Stimulated activated CD8-positive, alpha-beta memory T cell treated with anti-CD3 and anti-CD28 coated beads, Interleukin-7, amount 100 ng/mL, for 4 hours (primary cell): ENCODE measurements around the gene HOXA10.

Experiments
- DNase-seq, 2 donors: peaks; one replicate each; pipeline ENCODE4 v3.0.0-alpha.2; 2020; ENCODE audit warnings: low read depth in 2 of 2

The HOXA10 gene

DNA sequence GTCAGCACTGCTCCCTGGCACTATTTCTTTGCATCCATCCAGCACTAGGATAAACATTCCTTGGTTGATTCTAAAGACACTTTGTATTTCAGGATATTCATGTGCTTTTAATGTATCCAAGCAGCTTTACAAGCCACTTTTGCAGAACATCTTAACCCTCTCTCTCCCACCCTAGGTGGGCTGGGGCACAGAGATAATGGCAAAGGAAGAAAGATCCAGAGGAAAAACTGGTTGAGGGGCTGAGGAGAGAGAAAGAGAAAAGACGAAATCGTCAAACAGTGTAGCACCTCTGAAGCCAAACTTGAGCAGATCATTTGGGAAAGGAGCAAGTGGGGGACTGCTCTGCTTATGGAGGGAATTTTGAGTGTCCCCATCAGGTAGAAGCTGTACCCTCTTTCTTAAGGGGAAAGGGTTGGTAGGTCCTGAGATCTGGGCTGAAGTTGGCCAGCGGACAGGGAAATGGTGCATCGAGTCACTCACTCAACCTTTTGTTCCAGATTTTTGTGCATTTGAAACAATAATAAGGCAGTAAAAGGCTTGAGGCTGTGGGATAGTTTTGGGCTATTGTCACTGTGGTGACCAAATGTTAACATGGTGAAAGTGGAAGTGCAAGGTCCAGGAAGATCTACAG is 30.0 kb upstream of the HOXA10 start:
- no peak for DNase-seq

DNA sequence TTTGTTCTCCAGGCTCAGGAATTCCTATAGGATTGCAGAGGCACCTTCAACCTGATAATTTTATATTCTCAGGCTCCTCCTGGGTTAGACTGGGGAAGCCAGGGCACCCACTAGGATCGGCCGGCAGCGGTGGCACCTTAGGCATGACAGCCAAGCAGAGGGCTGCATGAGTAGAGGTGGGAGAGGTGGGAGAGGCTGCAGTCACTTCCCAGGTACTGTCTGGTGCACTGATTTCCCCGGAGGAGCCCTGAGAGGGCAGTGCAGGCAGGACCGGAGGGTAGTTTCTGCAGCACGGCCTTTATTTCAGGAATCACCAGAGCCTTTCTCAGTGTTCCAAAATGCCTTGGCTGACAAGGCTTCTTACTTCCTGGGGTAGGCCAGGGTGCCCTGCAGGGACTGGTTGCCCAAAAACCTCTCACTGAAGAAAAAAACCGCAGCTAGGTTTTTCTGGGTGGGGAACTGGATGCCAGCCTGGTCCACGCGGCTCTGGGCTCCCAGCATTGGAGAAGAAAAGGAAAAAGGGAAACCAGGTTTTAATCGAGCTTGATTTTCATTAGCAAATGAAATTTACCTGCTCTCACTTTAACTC is 29.3 kb upstream of the HOXA10 start:
- no peak for DNase-seq

DNA sequence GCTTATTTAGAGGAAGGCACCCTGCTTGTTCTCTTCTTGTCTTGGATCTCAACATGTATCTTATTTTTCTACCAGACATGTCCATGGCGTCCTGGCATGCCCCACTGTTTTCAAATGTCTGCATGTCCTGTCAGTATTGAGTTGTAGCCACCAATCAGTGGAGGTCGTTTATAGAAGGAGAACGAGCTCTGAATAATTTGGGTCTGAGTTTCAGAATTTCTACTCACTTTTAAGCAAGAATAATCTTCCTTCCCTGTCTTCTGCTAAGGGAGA is 28.7 kb upstream of the HOXA10 start:
- DNase-seq: no peak

- no peak for DNase-seq
Observed at GRCh38 chr7:27202018-27202861, 28.1 kb upstream of the HOXA10 start.

DNA sequence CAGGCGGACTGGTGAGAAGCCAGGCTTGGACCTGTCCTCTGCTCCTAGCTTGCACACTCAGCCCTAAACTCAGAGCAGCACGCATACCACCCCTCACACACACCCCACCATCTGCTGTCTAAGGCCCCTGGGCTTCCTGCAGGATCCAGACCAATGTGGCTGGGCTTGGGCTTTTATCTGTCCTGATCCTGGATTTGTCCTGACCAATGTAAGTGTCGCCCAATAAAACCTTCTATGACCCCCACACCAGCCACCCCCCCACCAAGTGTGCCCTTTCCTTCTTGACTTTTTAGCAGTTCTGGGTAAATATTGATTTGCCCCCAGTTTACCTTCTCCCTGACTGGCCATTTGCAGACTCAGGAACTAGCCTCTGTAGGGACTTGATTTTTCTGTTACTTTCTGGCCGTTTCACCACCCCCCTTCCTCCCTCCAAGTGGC is 27.5 kb upstream of the HOXA10 start:
- DNase-seq: no peak

GRCh38 chr7:27200761-27201579 is 26.9 kb upstream of the HOXA10 start:
- DNase-seq: no peak

DNA sequence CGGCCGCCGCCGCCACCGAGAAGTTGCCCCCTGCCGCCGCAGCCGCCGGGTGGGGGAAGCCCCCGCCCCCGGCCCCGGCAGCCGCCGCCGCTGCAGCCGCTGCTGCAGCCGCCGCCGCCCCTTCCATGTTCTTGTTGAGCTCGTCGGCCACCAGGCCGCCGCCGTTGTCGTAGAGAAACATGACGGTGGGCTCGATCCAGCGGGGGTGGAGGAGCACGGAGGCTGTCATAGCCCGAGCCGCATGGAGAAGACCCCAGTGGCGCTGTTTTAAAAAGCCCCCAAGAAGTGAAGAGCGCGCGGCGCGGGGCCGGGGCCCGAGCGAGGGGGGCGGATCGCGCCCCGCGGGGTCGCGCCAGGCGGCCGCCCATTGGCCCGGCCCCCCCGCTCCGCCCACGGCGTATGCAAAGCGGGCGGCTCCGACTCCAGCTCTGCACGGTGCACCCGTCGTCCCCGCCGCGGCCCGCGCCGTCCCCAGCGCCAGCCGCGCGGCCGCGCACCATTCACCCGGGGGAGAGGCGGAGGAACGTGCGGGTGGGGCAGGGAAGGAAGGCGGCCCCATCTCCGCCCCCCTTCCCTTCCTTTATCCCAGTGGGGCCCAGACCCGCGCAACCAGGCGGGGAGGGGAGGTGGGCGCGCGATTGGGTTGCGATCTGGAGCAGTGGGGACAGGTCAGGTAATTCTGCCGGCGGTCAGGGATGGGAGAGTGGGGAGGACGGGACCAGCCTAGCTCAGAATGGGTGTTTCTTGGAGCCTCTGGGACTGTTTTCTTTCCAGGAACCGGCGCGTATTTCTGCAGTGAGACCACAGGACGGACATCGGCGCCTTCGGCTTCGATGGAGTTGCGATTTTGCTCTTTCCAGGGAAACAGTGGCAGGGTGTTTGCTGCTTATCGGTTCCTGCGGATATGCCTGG is 26.0 kb upstream of the HOXA10 start, which contains the start of gene HOXA13:
HOXA13 (minus strand) TSS at position 243 of the 912 bp plus-strand sequence; CDS start at position 229, 14 bp downstream.
- peak in 1 of 2 donors; percentile 33 for DNase-seq

GRCh38 chr7:27198871-27199801 is 25.0 kb upstream of the HOXA10 start:
- no peak for DNase-seq

GRCh38 chr7:27198138-27198841 is 24.2 kb upstream of the HOXA10 start:
- DNase-seq: no peak

GRCh38 chr7:27197137-27198042 is 23.3 kb upstream of the HOXA10 start:
- no peak for DNase-seq

- peak; percentile 61 to 71 for DNase-seq
Observed at GRCh38 chr7:27196287-27196767, 22.2 kb upstream of the HOXA10 start.

DNA sequence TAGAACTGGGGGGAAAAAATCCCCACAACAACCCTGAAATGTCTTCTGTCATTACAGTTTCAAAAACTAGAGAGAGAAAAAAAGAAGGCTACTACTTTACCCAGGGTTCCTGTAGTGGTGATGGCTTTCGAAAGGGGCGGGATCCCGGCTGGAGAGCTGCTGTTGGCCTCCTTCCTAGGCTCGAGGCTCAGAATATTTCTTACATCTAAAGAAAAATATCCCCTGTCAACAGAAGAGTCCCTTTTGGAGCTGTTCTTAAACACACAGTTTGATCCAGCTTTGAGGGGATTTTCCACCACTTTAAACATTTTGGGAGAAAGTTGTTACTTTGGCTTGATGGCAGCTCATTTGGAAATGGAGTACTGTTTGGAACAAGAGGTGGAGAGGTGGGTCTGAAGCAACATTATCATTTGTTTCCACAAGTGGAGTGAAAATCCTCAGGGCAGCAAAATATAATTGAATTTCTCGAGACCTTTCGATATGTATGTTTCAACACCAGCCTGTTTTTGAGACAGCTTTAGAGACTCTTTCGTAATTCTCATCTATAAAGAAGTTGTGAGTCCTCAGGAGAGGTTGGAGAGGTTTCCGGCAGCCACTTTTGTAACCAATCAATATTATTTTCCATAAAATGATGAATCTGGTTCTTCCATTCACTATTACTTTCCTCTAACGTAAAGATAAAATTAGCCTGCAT is 20.7 kb upstream of the HOXA10 start:
- no peak for DNase-seq

- no peak for DNase-seq
Observed at GRCh38 chr7:27194002-27194352, 19.9 kb upstream of the HOXA10 start.

- DNase-seq: no peak
Observed at GRCh38 chr7:27193335-27194001, 19.3 kb upstream of the HOXA10 start.

GRCh38 chr7:27192546-27193334 is 18.6 kb upstream of the HOXA10 start:
- no peak for DNase-seq
